K562 (cell line): Measurements from ENCODE around the gene UGT1A9.

Source experiments
- IRF9 ChIP-seq: fragments of 450-650 bp; IDR thresholded peaks from 2 replicates; pipeline ENCODE4 v1.6.1; 2016; ENCODE audit warnings: missing biosample characterization, missing genetic modification characterization
- TAF1 ChIP-seq: IDR thresholded peaks from 2 replicates; pipeline ENCODE4 v1.6.1; 2011; ENCODE audit warnings: mild to moderate bottlenecking, low read length, moderate library complexity; ENCODE audit not compliant: insufficient read depth, control insufficient read depth, severe bottlenecking; ENCODE audit errors: extremely low read depth
- ZNF316 ChIP-seq: fragments of 450-650 bp; IDR thresholded peaks from 2 replicates; pipeline ENCODE4 v1.6.1; 2016
- TF ChIP-seq, protein P1 (sequence below): IDR thresholded peaks from 2 replicates; pipeline ENCODE4 v1.6.1; 2011; ENCODE audit warnings: borderline replicate concordance, low read depth, mild to moderate bottlenecking, moderate library complexity, low read length; ENCODE audit not compliant: insufficient read depth, poor library complexity, severe bottlenecking

DNA sequence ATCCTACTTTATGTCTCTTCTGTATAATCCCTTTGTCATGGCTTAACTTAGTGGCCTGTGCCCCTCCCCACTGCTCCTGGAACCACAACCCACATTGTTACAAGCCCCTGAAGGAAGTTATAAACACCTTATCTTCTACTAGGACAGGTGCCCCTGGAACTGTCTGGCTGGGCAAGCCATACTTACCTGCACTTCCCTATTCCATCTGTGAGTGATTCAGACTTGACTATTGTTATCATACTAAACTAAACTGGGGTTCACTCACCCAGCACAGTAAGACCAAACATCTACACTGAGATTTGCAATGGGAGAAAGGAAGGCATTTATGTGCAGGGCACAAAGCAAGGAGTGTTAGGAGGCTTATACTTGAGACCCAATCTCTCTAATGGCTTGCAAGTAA, 17.3 kb downstream of the UGT1A9 start:
- TF ChIP-seq, protein P1, sequence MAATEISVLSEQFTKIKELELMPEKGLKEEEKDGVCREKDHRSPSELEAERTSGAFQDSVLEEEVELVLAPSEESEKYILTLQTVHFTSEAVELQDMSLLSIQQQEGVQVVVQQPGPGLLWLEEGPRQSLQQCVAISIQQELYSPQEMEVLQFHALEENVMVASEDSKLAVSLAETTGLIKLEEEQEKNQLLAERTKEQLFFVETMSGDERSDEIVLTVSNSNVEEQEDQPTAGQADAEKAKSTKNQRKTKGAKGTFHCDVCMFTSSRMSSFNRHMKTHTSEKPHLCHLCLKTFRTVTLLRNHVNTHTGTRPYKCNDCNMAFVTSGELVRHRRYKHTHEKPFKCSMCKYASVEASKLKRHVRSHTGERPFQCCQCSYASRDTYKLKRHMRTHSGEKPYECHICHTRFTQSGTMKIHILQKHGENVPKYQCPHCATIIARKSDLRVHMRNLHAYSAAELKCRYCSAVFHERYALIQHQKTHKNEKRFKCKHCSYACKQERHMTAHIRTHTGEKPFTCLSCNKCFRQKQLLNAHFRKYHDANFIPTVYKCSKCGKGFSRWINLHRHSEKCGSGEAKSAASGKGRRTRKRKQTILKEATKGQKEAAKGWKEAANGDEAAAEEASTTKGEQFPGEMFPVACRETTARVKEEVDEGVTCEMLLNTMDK: no peak
- no peak for TF ChIP-seq TAF1
- TF ChIP-seq ZNF316: no peak
- TF ChIP-seq IRF9 (tag): no peak
